GM21526 (cell line): ENCODE measurements around the gene DSTN.
"Not testable (repeated sequence)": the region's sequence is repeated elsewhere in the genome, so short reads cannot be mapped to it uniquely, and the experiment has no call there.

Source experiments
- ATAC-seq: cut with Tn5 transposase; IDR thresholded peaks from one replicate; pipeline ENCODE4 v1.9.1; 2021; ENCODE audit warnings: moderate library complexity; ENCODE audit not compliant: unreplicated experiment, low FRiP score

The DSTN gene

DNA sequence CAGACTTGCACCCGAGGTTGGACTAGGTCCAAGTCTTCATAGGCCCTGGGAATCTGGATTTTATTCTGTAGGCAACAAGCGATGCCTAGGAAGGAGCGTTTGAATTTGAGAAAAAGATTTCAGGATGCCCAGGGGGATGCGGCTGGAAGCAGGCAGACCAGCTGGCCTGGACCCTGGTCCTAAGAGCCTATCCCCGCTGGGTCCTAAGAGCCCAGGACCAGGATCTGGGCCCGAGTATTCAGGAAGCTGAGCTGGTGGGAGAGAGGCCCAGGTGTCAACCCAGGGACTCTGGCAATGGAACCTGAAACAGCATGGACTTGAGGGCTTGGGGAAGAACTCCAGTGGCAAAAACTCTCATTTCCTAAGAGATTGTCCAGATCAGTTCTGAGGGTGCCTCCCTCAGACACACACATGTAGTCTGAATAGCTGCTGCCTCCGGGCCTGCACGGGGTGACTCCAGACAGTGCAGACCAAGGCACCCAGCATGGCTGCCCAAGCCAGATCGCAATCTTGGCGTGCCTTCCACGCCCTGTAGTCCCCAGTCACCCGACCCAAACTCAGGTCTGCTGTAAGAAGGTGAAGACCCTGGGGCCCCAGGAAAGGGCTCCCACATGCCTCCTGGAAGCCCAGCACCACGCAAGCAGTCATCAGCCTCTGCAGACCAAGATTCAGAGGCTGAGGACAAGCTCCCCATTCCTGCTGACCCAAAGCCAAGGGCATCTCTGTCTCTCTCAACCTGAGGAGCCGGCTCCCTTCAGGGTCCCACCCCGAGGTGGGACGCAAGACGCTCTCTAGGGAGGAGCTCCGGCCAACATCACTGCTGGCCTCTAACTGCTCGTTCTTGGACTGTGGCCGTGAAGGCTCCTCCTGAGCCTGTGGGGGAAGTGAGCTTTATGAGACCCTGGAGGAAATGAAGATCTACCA, 77.8 kb downstream of the DSTN start:
- ATAC-seq = no peak

DNA sequence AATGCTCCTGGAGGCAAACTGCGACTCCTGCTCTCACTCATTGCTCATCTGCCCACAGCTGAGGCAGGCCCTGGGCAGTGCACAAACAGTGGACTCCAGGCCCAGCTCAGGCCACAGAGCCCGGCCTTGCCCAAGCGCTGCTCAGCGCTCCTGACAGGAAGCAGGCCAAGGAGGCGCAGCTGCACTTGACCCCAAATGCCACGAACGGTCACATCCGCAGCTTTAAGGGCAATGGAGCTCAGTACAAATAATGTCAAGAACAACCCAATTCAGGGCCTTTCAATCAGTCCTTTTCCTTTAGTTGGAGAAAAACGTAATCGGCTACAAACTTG, 78.4 kb downstream of the DSTN start:
- no peak for ATAC-seq

DNA sequence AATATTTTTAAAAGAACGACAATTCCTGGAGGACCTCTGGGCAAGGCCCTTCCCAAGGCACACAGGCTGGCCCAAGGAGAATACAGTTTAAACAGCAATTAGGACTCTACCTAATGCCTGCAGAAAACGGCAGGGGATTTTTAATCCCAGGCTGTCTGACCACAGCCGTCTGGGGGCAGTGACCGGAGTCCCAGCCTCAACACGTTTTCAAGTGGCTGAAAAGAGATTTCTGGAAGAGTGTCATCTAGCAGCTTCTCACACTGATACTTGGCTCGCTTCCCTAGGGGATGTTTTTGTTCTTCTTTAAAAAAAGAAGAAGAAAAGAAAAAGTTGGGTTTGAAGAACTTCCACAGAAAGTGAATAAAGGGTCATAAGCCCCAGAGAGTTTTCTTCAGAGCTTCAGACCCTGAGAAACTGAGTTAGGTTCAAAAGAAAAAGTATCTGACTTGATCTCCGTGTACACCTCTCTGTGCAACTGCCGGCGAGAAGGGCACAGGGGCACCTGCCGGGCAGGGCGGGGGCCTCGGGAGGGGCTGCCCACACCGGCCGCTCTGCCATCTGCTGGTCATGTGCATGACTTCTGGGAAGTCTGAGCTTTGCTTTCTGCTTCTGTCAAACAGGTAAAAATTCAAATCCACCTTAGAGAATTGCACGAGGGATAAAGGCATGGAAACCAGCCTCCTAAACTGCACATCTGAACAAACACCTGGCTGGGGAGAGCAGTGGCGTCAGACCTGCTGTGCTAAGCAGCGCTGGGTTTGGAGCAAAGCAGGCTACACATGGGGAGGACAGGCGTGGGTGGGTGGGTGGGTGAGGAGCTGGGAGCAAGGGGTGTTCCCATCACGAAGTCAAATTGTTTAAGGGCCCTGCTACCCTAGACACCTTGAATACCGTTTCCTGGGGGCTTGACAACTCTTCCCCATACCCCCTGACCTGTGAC, 79.2 kb downstream of the DSTN start:
- no peak for ATAC-seq

DNA sequence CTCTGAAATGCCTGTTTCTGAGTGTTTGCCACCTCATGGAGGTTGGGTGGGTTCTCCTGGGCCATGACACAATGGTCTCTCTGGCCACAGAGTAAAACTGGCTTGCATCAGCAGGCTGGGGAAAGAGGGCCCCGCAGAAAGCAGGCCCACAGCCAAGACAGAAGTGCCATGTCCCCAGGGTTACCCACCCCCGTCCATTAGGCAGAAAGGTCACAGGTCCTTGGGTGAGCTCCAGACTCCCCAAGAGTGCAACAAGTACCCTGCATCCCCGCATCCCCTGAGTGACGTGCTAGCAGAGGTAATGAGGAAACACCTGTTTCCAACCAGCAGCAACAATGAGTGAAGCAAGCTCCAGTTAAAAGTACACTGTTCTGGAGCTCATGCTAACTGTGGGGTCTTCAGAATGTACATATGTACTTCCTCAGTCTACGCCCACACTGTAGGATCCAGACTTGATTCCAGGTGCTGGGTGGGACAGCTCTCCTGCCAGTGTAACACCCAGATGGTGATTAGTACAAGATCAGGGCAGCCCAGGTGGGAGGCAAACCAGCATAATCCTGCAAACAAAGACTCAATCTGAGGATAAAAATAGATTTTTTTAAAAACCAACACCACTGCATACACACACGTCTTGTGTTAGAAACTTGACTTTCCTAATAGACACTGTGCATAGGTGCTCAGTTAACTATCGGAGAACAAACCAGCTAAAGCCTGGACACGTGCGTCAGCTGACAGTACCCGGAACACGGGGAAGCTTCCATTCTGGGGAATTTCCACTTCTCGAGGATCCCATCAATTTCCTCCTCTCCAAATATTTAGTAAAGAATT, 80.6 kb downstream of the DSTN start:
- no peak for ATAC-seq

DNA sequence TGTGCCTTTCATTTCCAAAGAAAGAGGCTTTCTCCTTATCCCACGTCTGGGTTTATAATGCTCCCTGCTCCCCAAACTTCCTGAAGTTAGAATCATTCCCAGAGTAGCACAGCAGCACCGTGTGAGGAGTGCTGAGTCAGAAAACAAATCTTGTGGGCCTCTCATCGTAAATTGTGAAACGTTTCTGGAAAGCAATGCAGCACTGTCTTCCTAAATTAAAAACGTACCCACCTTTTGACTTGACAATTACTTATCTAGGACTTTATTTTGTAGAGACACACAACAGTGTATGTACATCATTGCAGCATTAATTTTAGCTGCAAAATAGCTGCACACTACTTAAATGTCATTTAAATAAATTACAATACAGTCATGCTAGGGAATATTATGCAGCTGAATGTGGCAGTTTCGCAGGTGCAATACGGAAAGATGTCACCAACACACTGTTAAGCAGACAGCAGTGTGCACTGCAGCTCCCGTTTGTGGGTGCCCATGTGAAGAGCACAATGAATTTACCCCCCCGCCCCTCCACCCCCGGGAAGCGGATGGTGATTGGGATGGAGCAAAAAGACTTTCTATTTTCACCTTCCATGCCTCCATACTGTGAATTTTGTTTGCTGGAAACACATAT, 81.4 kb downstream of the DSTN start:
- ATAC-seq = no peak

DNA sequence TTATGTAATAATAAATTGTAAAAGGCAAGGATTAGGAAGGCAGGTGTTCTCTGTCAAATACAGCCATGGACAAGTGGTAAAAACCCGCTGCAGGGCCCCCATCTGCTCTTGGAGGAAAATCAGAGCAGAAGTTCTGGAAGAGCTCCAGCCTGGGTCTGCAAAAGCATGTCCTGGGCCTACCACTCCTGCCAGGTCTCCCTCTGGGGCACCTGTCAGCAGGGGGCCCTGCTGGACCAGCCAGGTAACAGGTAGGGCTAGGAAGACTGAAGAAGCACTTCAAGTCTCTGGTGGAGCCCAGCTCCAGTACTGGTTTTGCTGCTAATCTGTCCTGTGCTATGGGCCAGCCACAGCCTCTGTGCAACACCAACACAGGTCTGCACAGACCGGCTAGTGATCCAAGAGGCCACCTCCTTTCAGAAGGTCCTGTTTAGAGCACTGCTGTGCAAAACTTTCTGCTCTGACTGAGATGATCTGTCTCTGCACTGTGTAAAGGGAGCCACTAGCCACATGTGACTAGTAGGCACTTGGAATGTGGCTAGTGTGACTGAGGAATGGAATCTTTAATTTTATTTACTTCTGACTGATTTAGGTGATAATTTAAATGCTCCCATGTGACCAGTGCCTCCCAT, 82.0 kb downstream of the DSTN start:
- ATAC-seq = no peak

DNA sequence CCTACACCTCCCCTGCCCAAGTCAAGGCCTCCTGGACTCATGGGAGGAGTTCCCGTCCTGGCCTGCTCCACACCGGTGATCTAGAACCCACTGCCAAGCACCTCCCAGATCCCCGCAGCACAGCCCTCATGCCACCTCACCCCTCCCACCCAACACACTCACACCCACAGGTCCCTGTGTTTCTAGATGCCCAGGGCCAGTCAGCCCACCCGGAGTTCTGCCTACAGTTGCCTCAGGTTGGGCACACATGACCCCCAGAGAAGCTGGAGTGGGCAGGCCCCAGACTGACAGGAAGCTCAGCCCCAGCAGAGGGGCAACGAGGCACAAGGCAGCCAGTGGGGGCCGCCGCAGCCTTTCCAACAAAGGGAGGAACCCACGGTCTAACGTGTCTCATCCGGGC, 82.5 kb downstream of the DSTN start:
- no peak for ATAC-seq

DNA sequence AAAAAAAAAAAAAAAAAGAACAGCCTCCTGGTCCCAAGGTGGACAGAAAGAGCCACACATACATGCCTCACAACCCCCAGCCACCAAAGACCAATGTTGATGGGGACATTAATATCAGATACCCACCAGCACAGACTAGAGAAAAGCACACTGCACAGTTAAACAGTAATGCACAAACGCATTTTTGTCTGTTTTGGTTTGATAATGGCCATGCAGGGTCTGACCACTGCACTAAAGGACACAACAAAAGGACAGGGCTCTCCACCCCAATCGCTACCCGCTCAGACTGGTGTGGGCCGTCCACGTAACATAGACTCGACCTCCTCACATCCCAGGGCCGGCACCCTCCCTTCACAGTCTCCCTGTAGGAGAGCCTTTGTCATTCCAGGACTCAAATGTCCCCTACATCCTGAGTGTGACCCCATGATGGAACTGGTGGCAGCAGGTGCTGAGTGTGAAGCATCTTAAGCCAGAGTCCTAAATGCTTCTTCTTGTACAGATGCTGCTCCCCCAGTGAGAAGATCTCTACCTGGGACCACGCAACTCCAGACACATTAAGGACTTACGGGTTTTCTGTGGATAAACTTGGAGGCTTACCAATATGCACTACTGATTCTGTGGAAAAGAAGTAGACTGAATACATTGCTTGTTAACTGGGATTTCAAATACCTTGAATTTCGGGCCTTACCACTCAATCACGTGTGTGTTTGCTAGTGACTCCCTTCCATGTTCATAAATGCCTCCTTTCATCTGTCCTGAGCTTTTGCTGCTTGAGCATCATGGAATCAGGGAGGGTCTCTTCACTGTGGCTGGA, 84.2 kb downstream of the DSTN start:
- no peak for ATAC-seq

DNA sequence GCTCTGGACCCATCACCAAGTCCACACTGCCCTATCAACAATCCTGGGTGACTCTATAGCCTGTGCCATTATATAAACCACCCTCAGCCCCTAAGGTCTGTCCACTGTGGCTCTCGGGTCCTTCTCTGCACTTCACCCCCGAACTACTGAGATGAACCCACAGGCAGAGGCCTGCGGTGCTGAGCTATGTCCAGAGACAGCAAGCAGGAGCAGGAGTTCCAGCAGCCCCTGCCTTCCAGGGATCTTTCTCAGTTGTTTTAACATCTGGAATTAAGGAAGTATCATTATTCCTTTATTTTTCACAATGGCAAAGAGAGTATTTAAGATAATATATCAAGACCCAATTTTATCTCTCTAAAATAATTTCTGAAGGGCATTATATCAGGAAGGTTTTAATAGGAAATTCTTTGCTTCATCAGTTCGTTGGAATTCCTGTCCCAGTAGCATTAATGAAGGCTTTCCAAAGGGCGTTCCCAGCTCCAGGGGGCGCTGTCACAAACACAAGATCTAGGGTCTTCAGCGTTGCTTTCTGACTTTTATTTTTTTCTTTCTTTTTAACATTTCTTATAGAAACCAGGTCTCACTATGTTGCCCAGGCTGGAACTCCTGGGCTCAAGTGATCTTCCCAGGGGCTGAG, 84.9 kb downstream of the DSTN start:
- ATAC-seq = no peak

DNA sequence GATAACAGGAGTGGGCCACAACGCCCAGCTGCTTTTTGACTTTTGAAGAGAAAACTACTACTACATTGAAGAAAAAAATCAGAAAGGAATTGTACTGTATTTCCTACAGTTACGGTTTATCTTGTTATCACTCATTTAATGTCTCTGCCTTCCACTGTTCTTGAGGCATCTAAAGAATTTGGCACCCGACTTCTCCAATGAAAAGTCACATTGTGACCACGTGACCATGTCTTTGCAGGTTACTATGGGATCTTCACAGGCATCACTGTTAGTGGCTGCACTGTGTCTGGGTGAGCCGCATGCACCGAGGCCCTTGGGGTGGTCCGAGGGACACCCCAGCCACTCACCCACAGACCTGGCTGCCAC, 85.4 kb downstream of the DSTN start:
- ATAC-seq = no peak

DNA sequence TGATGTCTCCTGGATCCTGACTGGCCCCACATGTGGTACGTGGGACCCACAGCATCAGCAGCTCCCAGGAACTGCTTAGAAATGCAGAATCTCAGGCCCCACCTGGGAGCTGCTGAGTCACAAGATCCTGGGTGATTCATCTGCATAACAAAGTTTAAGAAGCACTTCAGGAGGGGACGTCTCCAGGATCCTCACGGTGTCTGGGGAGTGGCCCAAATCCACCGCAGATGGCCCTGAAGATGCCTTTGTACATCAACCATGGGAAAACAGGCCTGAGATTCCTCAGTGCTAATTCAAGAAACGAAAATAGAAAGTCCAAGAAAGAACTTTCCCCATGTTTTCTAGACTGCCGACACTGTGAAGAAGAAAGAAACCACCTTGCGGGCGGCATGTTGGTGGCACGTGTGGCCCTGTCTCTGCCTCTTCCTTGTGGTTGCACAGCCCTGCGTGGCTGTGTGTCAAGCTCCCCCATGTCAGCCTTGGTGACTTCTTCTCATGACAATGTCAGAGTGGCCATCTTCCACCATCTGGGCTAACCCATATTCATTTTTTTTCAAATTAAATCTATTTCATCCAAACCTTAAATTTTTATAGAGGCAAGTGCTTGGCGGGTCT, 86.1 kb downstream of the DSTN start:
- ATAC-seq = no peak

DNA sequence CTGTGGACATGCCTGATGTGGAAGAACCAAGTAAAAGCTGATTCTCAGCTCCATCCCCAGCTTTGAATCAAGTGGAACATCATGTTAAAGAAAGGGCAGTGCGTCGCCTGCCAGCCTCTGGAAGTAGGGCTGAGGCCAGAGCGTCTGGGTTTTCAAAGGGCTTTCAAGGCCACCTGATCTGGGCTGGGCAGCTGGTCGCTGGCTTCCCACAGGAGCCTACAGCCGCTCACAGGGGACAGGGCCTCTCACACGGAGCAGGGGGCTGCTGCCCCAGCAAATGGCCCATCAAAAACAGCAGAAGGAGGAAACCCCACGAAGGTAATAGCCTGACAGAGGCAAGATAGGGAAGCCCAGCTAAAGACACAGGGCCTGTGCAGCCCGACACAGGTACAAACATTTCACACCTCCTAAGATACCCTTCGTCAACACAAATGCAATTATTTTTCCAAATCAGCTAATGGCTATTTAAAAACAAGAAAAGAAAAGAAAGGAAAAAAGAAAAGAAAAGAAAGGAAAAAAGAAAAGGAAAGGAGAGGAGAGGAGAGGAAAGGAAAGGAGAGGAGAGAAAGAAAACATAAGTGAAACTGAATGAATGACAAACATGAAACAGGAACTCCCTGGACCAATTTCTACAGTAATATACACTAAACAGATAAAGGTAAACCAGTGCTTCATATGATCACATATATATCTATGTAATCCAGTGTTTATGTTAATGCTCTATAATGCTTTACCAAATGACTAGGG, 87.4 kb downstream of the DSTN start:
- no peak for ATAC-seq

DNA sequence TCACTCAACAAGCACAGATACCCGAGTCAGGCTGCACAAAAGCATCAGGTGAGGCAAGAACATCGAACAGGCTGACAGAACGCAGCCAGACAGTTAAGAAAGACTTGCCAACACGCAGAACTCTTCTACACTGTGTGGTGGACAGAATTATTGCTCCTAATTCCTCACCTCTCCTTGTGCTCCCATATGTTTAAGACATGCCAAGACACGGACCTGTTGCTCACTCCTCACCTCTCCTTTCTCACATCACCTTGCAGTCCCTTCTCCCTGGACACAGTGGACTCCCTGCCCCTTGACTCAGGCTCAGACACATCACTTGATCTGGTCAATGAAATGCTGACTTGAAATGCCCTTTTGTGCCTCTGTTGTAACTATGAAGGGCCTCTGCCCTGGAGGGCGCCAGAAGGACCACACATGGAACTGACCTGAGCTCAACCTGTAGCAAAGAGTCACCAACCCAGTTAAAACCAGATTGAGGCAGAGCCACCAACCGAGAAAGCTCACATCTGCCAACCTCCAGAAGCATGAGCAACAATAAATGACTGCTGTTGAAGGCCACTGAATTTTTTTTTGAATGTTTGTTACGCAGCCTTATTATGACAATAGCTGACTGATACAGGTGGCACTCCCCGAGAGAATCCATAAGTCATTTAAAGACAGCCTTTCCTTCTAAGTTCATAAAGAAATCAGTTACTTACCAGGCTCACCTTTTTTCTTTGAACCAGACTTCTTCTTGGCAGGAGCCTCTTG, 88.2 kb downstream of the DSTN start:
- ATAC-seq = no peak

DNA sequence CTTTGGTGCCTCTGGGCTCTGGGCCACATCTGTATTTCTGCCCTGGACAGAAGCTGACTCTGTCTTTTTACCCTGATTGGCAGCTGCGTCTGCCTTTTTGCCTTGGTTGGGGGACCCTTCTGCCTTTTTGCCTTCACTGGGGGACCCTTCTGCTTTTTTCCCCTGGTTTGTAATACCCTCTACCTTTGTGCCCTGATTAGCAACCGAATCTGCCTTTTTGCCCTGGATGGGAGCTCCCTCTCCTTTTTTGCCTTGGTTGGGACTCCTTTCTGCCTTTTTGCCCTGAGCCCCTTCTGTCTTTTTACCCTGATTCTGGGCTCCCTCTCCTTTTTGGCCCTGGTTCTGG, 88.7 kb downstream of the DSTN start:
- no peak for ATAC-seq

DNA sequence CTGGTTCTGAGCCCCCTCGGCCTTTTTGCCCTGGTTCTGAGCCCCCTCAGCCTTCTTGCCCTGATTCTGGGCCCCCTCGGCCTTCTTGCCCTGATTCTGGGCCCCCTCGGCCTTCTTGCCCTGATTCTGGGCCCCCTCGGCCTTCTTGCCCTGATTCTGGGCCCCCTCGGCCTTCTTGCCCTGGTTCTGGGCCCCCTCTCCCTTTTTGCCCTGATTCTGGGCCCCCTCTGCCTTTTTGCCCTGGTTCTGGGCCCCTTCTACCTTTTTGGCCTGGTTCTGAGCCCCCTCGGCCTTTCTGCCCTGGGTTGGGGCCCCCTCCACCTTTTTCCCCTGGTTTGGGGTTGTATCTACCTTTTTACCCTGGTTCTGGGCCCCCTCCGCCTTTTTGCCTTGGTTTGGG, 89.5 kb downstream of the DSTN start:
- not testable (repeated sequence) for ATAC-seq
